ENCODE results near the gene MED10.

DNA sequence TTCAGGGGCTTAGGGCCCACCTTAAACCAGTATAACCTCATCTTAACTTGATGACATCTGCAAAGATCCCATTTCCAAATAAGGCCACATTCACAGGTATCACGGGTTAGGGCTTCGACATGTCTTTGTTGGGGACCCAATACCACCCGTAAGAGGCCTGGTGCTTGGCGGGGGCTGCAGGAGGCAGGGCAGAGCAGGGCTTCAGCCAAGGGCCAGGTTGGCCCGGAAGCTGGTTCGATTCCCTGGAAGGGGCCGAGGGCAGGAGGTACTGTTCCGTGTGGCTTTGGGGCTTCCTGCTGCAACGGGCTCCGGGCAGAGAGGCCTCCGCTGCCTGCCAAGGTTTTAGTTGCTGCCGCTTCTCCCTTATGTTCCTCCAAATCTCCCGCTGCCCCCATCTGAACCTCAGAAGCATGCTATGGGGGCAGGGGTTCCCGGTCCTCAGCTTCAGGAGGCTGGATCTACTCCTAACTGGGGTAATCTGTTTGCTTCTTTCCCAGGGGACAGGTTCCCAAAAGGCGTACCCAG, 29.8 kb downstream of the MED10 start:
- no peak for TF ChIP-seq EZH2 (IDR thresholded peaks at IDR 0.05; ENCODE audit: borderline replicate concordance, low read depth, low read length, severe bottlenecking)
- TF ChIP-seq POLR2AphosphoS5 (IDR thresholded peaks at IDR 0.05; ENCODE audit: insufficient read depth, low read depth, low read length), result no peak
- TF ChIP-seq, protein P1, sequence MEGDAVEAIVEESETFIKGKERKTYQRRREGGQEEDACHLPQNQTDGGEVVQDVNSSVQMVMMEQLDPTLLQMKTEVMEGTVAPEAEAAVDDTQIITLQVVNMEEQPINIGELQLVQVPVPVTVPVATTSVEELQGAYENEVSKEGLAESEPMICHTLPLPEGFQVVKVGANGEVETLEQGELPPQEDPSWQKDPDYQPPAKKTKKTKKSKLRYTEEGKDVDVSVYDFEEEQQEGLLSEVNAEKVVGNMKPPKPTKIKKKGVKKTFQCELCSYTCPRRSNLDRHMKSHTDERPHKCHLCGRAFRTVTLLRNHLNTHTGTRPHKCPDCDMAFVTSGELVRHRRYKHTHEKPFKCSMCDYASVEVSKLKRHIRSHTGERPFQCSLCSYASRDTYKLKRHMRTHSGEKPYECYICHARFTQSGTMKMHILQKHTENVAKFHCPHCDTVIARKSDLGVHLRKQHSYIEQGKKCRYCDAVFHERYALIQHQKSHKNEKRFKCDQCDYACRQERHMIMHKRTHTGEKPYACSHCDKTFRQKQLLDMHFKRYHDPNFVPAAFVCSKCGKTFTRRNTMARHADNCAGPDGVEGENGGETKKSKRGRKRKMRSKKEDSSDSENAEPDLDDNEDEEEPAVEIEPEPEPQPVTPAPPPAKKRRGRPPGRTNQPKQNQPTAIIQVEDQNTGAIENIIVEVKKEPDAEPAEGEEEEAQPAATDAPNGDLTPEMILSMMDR (IDR thresholded peaks at IDR 0.05; ENCODE audit: extremely low read depth in 1 of 2, insufficient read depth in 1 of 2, low read depth in 1 of 2, low read length in 2 of 2), result no peak
- TF ChIP-seq FOS (IDR thresholded peaks at IDR 0.05; ENCODE audit: borderline replicate concordance, insufficient read depth, low read length), result no peak
- TF ChIP-seq MYC (IDR thresholded peaks at IDR 0.05; ENCODE audit: low read depth, low read length), result no peak

Measured in endothelial cell of umbilical vein (primary cell).